A673 (cell line): ENCODE measurements around the gene NUDT4B.
"Not testable (repeated sequence)": the region's sequence is repeated elsewhere in the genome, so short reads cannot be mapped to it uniquely, and the experiment has no call there.

Experiments used
- EZH2 ChIP-seq: fragments of 200-600 bp; sonication (generic); IDR thresholded peaks from 2 replicates; pipeline ENCODE4 v1.6.1; 2017; ENCODE audit warnings: borderline replicate concordance, low read depth, mild to moderate bottlenecking, mixed read lengths, antibody characterized with exemption, low read length; ENCODE audit not compliant: poor library complexity, severe bottlenecking
- TF ChIP-seq, protein P1 (sequence below): fragments of 300-800, 200-600 bp; sonication (generic); conservative IDR thresholded peaks from 2 replicates; pipeline ENCODE4 v1.5.1; 2017; ENCODE audit warnings: low read depth, mild to moderate bottlenecking, antibody characterized with exemption, low read length, moderate library complexity, mixed read lengths

DNA sequence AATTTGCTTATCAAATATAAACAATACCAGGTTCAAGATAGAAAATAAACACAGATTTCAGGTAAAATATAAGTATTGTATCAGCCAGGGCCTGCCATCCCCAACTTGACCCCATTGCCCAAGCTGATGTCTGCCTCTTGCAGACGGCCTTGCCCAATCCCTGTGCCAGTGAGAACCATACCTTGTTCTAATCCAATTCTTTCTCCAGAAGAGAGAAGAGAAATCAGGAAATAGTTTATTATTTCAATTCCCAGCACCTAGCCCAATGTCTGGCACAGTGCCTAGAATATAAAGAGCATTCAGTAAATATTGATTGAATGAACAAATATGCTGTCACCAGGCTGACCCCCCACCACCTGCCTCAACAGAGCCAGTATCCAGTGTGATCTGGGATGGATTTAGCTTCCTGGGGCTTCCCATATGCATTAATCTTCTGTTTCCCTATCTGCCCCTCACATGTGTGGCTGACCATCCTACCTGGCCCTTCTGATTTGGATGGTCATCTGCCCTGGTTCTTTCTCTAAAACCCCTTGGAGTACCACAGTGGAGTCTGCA is 39.7 kb upstream of the NUDT4B start:
- not testable (repeated sequence) for TF ChIP-seq EZH2
- TF ChIP-seq, protein P1, sequence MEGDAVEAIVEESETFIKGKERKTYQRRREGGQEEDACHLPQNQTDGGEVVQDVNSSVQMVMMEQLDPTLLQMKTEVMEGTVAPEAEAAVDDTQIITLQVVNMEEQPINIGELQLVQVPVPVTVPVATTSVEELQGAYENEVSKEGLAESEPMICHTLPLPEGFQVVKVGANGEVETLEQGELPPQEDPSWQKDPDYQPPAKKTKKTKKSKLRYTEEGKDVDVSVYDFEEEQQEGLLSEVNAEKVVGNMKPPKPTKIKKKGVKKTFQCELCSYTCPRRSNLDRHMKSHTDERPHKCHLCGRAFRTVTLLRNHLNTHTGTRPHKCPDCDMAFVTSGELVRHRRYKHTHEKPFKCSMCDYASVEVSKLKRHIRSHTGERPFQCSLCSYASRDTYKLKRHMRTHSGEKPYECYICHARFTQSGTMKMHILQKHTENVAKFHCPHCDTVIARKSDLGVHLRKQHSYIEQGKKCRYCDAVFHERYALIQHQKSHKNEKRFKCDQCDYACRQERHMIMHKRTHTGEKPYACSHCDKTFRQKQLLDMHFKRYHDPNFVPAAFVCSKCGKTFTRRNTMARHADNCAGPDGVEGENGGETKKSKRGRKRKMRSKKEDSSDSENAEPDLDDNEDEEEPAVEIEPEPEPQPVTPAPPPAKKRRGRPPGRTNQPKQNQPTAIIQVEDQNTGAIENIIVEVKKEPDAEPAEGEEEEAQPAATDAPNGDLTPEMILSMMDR, result not testable (repeated sequence)
